Mesenteric fat pad (tissue), 1 donor: ENCODE measurements around the gene APC2. TPM values are rescaled to one million over a fixed set of nuclear protein-coding genes. Genes with fewer than 3 reads are reported as not detected.
"Not testable (repeated sequence)": the region's sequence is repeated elsewhere in the genome, so short reads cannot be mapped to it uniquely, and the experiment has no call there.

Source experiments
- DNase-seq: peaks from one replicate; pipeline ENCODE4 v3.0.0-alpha.2; 2020; ENCODE audit warnings: low spot score
- total RNA-seq: library from RNA; stranded (reverse); fragmentation: NEBNext Ultra II Directional; extraction: Animal tissue kit (Norgen Biotek cat#: 25700); gene quantifications from one replicate; pipeline ENCODE4 v1.2.1, GENCODE V29; 2021
- donor health status: DM: yes; HTN: yes; CAD: no.

The APC2 gene
- total RNA-seq, 1 donor from 2014 or later, result 0.10 TPM

GRCh38 chr19:1475751-1476437 lies 26.0 kb downstream of the APC2 start:
- no peak for DNase-seq

- not testable (repeated sequence) for DNase-seq
These were observed 27.1 kb downstream of the APC2 start for GRCh38 chr19:1477056-1477455.

- DNase-seq, result peak; percentile 98
These were observed 29.2 kb downstream of the APC2 start, which contains the start of gene C19orf25 for GRCh38 chr19:1478934-1479707. C19orf25 (minus strand) TSS chr19:1479215; CDS start chr19:1478903, 312 bp downstream.

GRCh38 chr19:1481224-1481892 lies 31.4 kb downstream of the APC2 start:
- DNase-seq, result no peak

- DNase-seq, result no peak
These were observed 32.0 kb downstream of the APC2 start for GRCh38 chr19:1481893-1482360.

GRCh38 chr19:1482361-1483130 lies 32.6 kb downstream of the APC2 start:
- DNase-seq, result no peak

- no peak for DNase-seq
These were observed 33.4 kb downstream of the APC2 start for GRCh38 chr19:1483131-1483978.

- no peak for DNase-seq
These were observed 34.1 kb downstream of the APC2 start for GRCh38 chr19:1483979-1484428.

- no peak for DNase-seq
These were observed 37.0 kb downstream of the APC2 start for GRCh38 chr19:1486720-1487575.

- no peak for DNase-seq
These were observed 37.8 kb downstream of the APC2 start for GRCh38 chr19:1487576-1488281.

GRCh38 chr19:1488282-1488601 lies 38.3 kb downstream of the APC2 start:
- no peak for DNase-seq

GRCh38 chr19:1489463-1490310 lies 39.8 kb downstream of the APC2 start:
- DNase-seq, result no peak

GRCh38 chr19:1490311-1491113 lies 40.6 kb downstream of the APC2 start, which contains the start of gene PCSK4:
PCSK4 (minus strand) TSS chr19:1490350; CDS start chr19:1490346, 4 bp downstream.
- peak; percentile 99 for DNase-seq

GRCh38 chr19:1491114-1491848 lies 41.4 kb downstream of the APC2 start, which contains the start of gene REEP6:
REEP6 (plus strand) TSS chr19:1491181; CDS start chr19:1491270, 89 bp downstream.
- DNase-seq, result no peak

- no peak for DNase-seq
These were observed 41.9 kb downstream of the APC2 start for GRCh38 chr19:1491849-1492170.

GRCh38 chr19:1492474-1493006 lies 42.6 kb downstream of the APC2 start:
- no peak for DNase-seq
